ENCODE measurements around the gene TECTB.

The TECTB gene

GRCh38 chr10:112275512-112276245 is 7.5 kb upstream of the TECTB start:
- DNase-seq: no peak

- DNase-seq: no peak
These were observed 4.3 kb upstream of the TECTB start for GRCh38 chr10:112278871-112279270.

- no peak for DNase-seq
These were observed 3.8 kb upstream of the TECTB start for GRCh38 chr10:112279433-112279832.

- no peak for DNase-seq
These were observed 2.8 kb upstream of the TECTB start for GRCh38 chr10:112280205-112280921.

GRCh38 chr10:112282086-112282485 is 1.1 kb upstream of the TECTB start:
- DNase-seq: no peak

- no peak for DNase-seq
These were observed 3.9 kb downstream of the TECTB start for GRCh38 chr10:112286837-112287818.

- no peak for DNase-seq
These were observed 4.6 kb downstream of the TECTB start for GRCh38 chr10:112287844-112288243.

GRCh38 chr10:112288486-112288885 is 5.3 kb downstream of the TECTB start:
- DNase-seq: no peak

GRCh38 chr10:112289373-112290053 is 6.3 kb downstream of the TECTB start:
- DNase-seq: no peak

GRCh38 chr10:112290054-112290373 is 6.8 kb downstream of the TECTB start:
- DNase-seq: no peak

- DNase-seq: no peak
These were observed 11.0 kb downstream of the TECTB start for GRCh38 chr10:112294169-112294568.

GRCh38 chr10:112295853-112296830 is 12.9 kb downstream of the TECTB start:
- no peak for DNase-seq

- DNase-seq: no peak
These were observed 13.7 kb downstream of the TECTB start for GRCh38 chr10:112296908-112297331.

GRCh38 chr10:112298581-112298980 is 15.4 kb downstream of the TECTB start:
- DNase-seq: no peak

- no peak for DNase-seq
These were observed 16.3 kb downstream of the TECTB start for GRCh38 chr10:112299456-112299855.

GRCh38 chr10:112302335-112302734 is 19.1 kb downstream of the TECTB start:
- no peak for DNase-seq

- no peak for DNase-seq
These were observed 20.3 kb downstream of the TECTB start for GRCh38 chr10:112303528-112303927.

GRCh38 chr10:112304267-112304859 is 21.2 kb downstream of the TECTB start:
- DNase-seq: no peak

- peak; percentile 60 to 61 for DNase-seq
These were observed 24.3 kb downstream of the TECTB start for GRCh38 chr10:112307358-112308124.

- DNase-seq: no peak
These were observed 24.9 kb downstream of the TECTB start for GRCh38 chr10:112308125-112308502.
